ENCODE measurements around the gene NDUFC2.
"Not testable (repeated sequence)": the region's sequence is repeated elsewhere in the genome, so short reads cannot be mapped to it uniquely, and the experiment has no call there.

NDUFC2 gene

DNA sequence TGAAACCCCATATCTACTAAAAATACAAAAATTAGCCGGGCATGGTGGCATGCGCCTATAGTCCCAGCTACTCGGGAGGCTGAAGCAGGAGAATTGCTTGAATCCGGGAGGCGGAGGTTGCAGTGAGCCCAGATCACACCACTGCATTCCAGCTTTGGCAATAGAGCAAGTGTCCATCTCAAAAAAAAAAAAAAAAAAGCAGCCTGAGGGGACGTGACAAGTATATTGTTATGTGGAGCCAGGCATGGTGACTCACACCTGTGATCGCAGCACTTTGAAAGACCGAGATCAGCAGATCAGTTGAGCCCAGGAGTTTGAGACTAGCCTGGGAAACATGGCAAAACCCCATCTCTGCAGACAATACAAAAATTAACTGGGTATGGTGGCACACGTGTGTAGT lies 51.2 kb downstream of the NDUFC2 start:
- not testable (repeated sequence) for H3K4me3 ChIP-seq (ENCODE audit: insufficient read depth in 1 of 2, low read depth in 1 of 2, low read length in 2 of 2); H3K79me1 ChIP-seq (replicated peaks; ENCODE audit: low read length, poor library complexity, severe bottlenecking); H3K4ac ChIP-seq (ENCODE audit: low read depth in 1 of 2, low read length in 2 of 2); H2BK15ac ChIP-seq (ENCODE audit: low read depth, poor library complexity, severe bottlenecking); H2BK5ac ChIP-seq (ENCODE audit: low read depth, low read length, poor library complexity, severe bottlenecking); H3K9me3 ChIP-seq (ENCODE audit: control insufficient read depth, low read length); H3K18ac ChIP-seq (ENCODE audit: low read depth in 1 of 2, low read length in 2 of 2); H2AFZ ChIP-seq (ENCODE audit: low read depth, low read length); DNase-seq; H3K4me1 ChIP-seq (ENCODE audit: control insufficient read depth, insufficient read depth, low read depth, low read length); H3K27me3 ChIP-seq (ENCODE audit: control insufficient read depth in 1 of 2, insufficient read depth in 1 of 2, low read length in 2 of 2); H2AK5ac ChIP-seq (ENCODE audit: low read length, severe bottlenecking); H3K23ac ChIP-seq (ENCODE audit: low read length in 2 of 2); H3K27ac ChIP-seq (ENCODE audit: low read length, poor library complexity, severe bottlenecking); H2BK120ac ChIP-seq (ENCODE audit: low read depth, low read length); H3K9ac ChIP-seq (ENCODE audit: low read length); H3K36me3 ChIP-seq (ENCODE audit: control insufficient read depth in 1 of 2, insufficient read depth in 2 of 2, low read depth in 1 of 2, low read length in 2 of 2); H2BK12ac ChIP-seq (ENCODE audit: low read length in 2 of 2); H4K91ac ChIP-seq (ENCODE audit: low read length); H3K4me2 ChIP-seq (ENCODE audit: low read length, poor library complexity, severe bottlenecking); H3K14ac ChIP-seq (ENCODE audit: low read length in 2 of 2); H4K8ac ChIP-seq (ENCODE audit: low read length)
- WGBS = 91% methylated on average over 9 of the region's 9 CpGs

DNA sequence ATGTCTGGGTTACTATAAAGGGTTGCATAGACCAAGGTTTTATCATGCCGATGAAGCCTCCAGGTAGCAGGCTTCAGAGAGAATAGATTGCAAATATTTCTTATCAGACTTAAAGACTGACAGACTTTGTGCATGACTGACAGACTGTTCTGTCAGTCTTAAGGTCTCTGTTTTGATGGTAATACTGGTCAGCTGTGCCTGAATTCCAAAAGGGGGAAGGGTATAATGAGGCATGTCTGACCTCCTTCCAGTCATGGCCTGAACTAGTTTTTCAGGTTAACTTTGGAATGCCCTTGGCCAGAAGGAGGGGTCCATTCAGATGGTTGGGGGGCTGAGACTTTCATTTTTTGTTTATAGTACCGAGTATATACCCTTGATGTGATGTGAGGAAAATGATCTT lies 51.9 kb downstream of the NDUFC2 start:
- Histone ChIP-seq H2AK5ac (ENCODE audit: low read length, severe bottlenecking) (no peak overlapping the region), H3K4ac (ENCODE audit: low read depth in 1 of 2, low read length in 2 of 2) (no peak overlapping the region), H4K91ac (ENCODE audit: low read length) (no peak overlapping the region), H3K9me3 (ENCODE audit: control insufficient read depth, low read length) (no peaks in the 10 kb centered on the region), H2BK15ac (ENCODE audit: low read depth, poor library complexity, severe bottlenecking) (no peak overlapping the region), H3K27me3 (ENCODE audit: control insufficient read depth in 1 of 2, insufficient read depth in 1 of 2, low read length in 2 of 2) (peaks cover 0 to 2% of the 10 kb centered on the region in 2 experiments), H3K9ac (ENCODE audit: low read length) (no peak overlapping the region), H3K79me1 (replicated peaks; ENCODE audit: low read length, poor library complexity, severe bottlenecking) (no peaks in the 10 kb centered on the region), H3K4me1 (ENCODE audit: control insufficient read depth, insufficient read depth, low read depth, low read length) (peaks cover 11% of the 10 kb centered on the region), H3K4me2 (ENCODE audit: low read length, poor library complexity, severe bottlenecking) (no peak overlapping the region), H3K14ac (ENCODE audit: low read length in 2 of 2) (no peak overlapping the region), H3K36me3 (ENCODE audit: control insufficient read depth in 1 of 2, insufficient read depth in 2 of 2, low read depth in 1 of 2, low read length in 2 of 2) (no peaks in the 10 kb centered on the region), H3K23ac (ENCODE audit: low read length in 2 of 2) (no peak overlapping the region), H2BK12ac (ENCODE audit: low read length in 2 of 2) (no peak overlapping the region), H2BK5ac (ENCODE audit: low read depth, low read length, poor library complexity, severe bottlenecking) (no peak overlapping the region), H3K18ac (ENCODE audit: low read depth in 1 of 2, low read length in 2 of 2) (no peak overlapping the region), H3K27ac (ENCODE audit: low read length, poor library complexity, severe bottlenecking) (no peak overlapping the region), H2AFZ (ENCODE audit: low read depth, low read length) (no peak overlapping the region), H3K4me3 (ENCODE audit: insufficient read depth in 1 of 2, low read depth in 1 of 2, low read length in 2 of 2) (no peak overlapping the region), H4K8ac (ENCODE audit: low read length) (no peak overlapping the region), H2BK120ac (ENCODE audit: low read depth, low read length) (no peak overlapping the region)
- WGBS = 100% methylated on average over 1 of the region's 2 CpGs
- DNase-seq = no peak

DNA sequence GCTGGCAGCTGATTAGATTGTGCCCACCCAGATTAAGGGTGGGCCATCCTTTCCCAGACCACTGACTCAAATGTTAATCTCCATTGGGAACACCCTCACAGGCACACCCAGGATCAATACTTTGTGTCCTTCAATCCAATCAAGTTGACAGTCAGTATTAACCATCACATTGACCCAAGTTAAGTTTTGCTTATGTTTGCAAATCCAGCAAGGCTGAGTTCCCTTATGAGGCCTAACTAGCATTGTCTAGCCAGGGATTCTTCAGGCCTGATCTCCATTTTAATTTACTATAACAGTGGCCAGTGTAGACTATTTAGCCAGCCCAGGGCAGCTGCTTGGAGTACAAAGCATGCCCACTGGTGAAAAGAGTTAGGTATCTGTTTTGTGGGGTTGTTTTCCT lies 54.3 kb downstream of the NDUFC2 start:
- Histone ChIP-seq H4K8ac (ENCODE audit: low read length) (no peak overlapping the region), H3K14ac (ENCODE audit: low read length in 2 of 2) (no peak overlapping the region), H2BK15ac (ENCODE audit: low read depth, poor library complexity, severe bottlenecking) (no peak overlapping the region), H3K9me3 (ENCODE audit: control insufficient read depth, low read length) (no peaks in the 10 kb centered on the region), H2BK5ac (ENCODE audit: low read depth, low read length, poor library complexity, severe bottlenecking) (no peak overlapping the region), H2BK12ac (ENCODE audit: low read length in 2 of 2) (no peak overlapping the region), H4K91ac (ENCODE audit: low read length) (no peak overlapping the region), H2BK120ac (ENCODE audit: low read depth, low read length) (no peak overlapping the region), H3K36me3 (ENCODE audit: control insufficient read depth in 1 of 2, insufficient read depth in 2 of 2, low read depth in 1 of 2, low read length in 2 of 2) (no peaks in the 10 kb centered on the region), H3K18ac (ENCODE audit: low read depth in 1 of 2, low read length in 2 of 2) (no peak overlapping the region), H3K4me3 (ENCODE audit: insufficient read depth in 1 of 2, low read depth in 1 of 2, low read length in 2 of 2) (no peak overlapping the region), H3K27ac (ENCODE audit: low read length, poor library complexity, severe bottlenecking) (no peak overlapping the region), H3K4ac (ENCODE audit: low read depth in 1 of 2, low read length in 2 of 2) (no peak overlapping the region), H3K27me3 (ENCODE audit: control insufficient read depth in 1 of 2, insufficient read depth in 1 of 2, low read length in 2 of 2) (peaks cover 0 to 3% of the 10 kb centered on the region in 2 experiments), H3K23ac (ENCODE audit: low read length in 2 of 2) (no peak overlapping the region), H3K79me1 (replicated peaks; ENCODE audit: low read length, poor library complexity, severe bottlenecking) (no peaks in the 10 kb centered on the region), H2AFZ (ENCODE audit: low read depth, low read length) (no peak overlapping the region), H3K4me1 (ENCODE audit: control insufficient read depth, insufficient read depth, low read depth, low read length) (peaks cover 9% of the 10 kb centered on the region), H3K4me2 (ENCODE audit: low read length, poor library complexity, severe bottlenecking) (no peak overlapping the region), H2AK5ac (ENCODE audit: low read length, severe bottlenecking) (no peak overlapping the region), H3K9ac (ENCODE audit: low read length) (no peak overlapping the region)
- no peak for DNase-seq

DNA sequence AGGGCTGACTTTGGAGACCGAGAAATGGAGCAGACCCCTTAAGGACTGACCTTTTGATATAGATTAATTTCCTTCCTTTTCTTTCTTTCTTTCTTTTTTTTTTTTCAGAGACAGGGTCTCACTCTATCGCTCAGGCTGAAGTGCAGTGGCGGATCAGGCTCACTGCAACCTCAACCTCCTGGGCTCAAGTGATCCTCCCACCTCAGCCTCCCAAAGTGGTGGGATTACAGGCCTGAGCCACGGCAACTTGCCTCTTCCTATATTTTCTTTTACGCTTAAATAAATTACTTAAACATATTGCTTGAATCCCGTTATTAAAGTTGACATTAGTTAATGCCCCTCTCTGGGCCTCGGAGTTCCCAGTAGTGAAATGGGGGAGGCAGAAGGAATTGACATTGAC lies 56.2 kb downstream of the NDUFC2 start:
- peak overlapping the region in 1 of 2 experiments; percentile 79 for H3K4me3 ChIP-seq (ENCODE audit: insufficient read depth in 1 of 2, low read depth in 1 of 2, low read length in 2 of 2)
- H3K27ac ChIP-seq (ENCODE audit: low read length, poor library complexity, severe bottlenecking) = no peak overlapping the region
- no peaks in the 10 kb centered on the region for H3K9me3 ChIP-seq (ENCODE audit: control insufficient read depth, low read length)
- no peak overlapping the region for H4K91ac ChIP-seq (ENCODE audit: low read length)
- no peak overlapping the region for H3K14ac ChIP-seq (ENCODE audit: low read length in 2 of 2)
- H3K27me3 ChIP-seq (ENCODE audit: control insufficient read depth in 1 of 2, insufficient read depth in 1 of 2, low read length in 2 of 2) = peaks cover 0 to 3% of the 10 kb centered on the region in 2 experiments
- H2BK15ac ChIP-seq (ENCODE audit: low read depth, poor library complexity, severe bottlenecking) = no peak overlapping the region
- H3K23ac ChIP-seq (ENCODE audit: low read length in 2 of 2) = no peak overlapping the region
- DNase-seq = no peak
- H4K8ac ChIP-seq (ENCODE audit: low read length) = no peak overlapping the region
- H2AFZ ChIP-seq (ENCODE audit: low read depth, low read length) = peak overlapping the region; percentile 99
- no peak overlapping the region for H2BK5ac ChIP-seq (ENCODE audit: low read depth, low read length, poor library complexity, severe bottlenecking)
- H3K36me3 ChIP-seq (ENCODE audit: control insufficient read depth in 1 of 2, insufficient read depth in 2 of 2, low read depth in 1 of 2, low read length in 2 of 2) = no peaks in the 10 kb centered on the region
- peak overlapping the region; percentile 70 for H3K9ac ChIP-seq (ENCODE audit: low read length)
- no peak overlapping the region for H2AK5ac ChIP-seq (ENCODE audit: low read length, severe bottlenecking)
- H3K4me1 ChIP-seq (ENCODE audit: control insufficient read depth, insufficient read depth, low read depth, low read length) = peaks cover 11% of the 10 kb centered on the region
- no peak overlapping the region for H2BK120ac ChIP-seq (ENCODE audit: low read depth, low read length)
- no peak overlapping the region for H3K18ac ChIP-seq (ENCODE audit: low read depth in 1 of 2, low read length in 2 of 2)
- peak overlapping the region; percentile 94 for H3K4me2 ChIP-seq (ENCODE audit: low read length, poor library complexity, severe bottlenecking)
- no peak overlapping the region for H3K4ac ChIP-seq (ENCODE audit: low read depth in 1 of 2, low read length in 2 of 2)
- no peaks in the 10 kb centered on the region for H3K79me1 ChIP-seq (replicated peaks; ENCODE audit: low read length, poor library complexity, severe bottlenecking)
- 70% methylated on average over 5 of the region's 7 CpGs for WGBS
- H2BK12ac ChIP-seq (ENCODE audit: low read length in 2 of 2) = no peak overlapping the region

All from mesenchymal stem cell (in vitro differentiated cells and primary cell).